HL-60/S4 treated with phorbol 12-myristate 13-acetate at 8.2 ng/mL for 4 days and 3 days (cell line): ENCODE data around the gene ELMO3.

ENCODE experiments used
- in situ Hi-C: fragments of 300-500 bp; cut with MboI; formaldehyde crosslinking; loops from 2 replicates; pipeline ENCODE4 v1.15.0; 2022; ENCODE audit warnings: low sequenced_read_pairs

Gene ELMO3

GRCh38 chr16:67212766-67213165 is 13.8 kb downstream of the ELMO3 start:
- in situ Hi-C loops: no loop called here

DNA sequence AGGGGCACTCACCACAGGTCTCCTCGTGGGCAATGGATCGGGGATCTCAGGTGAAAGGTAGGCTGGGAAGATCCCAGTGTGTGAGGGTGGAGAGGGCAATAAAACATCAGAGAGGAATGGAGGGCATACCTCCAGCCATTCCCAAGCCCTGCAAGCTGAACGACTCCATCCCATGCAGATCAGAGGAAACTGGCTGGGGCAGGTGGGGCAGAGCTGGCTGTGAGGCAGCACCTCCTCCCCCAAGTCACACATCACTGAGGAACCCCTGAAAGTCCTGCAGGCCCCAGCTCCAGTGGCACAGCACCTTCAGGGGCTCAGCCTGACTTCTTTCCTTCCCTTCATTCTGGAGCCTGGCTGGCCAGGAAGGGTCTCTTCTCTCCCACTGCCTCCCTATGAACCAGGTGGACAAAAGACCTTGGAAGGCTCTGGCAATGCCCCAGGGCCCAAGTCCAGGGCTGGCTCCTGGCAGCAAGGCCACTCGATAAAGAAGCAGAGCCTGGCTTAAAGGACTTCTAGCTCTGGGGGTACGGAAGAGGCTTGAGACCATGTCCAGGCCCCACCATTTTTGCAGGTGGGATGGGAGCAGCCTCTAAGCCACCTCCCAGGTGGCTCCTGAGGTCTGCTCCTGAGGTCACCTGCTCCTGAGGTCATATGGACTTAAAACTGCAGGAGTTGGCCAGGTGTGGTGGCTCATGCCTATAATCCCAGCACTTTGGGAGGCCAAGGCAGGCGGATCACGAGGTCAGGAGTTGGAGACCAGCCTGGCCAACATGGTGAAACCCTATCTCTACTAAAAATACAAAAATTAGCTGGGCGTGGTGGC is 14.5 kb downstream of the ELMO3 start:
- in situ Hi-C loops: no loop called here

- in situ Hi-C loops: no loop called here
Measured at GRCh38 chr16:67215706-67216105, 16.8 kb downstream of the ELMO3 start.

- in situ Hi-C loops: no loop called here
Measured at GRCh38 chr16:67216612-67217490, 17.9 kb downstream of the ELMO3 start.

- in situ Hi-C loops: no loop called here
Measured at GRCh38 chr16:67223992-67224391, 25.1 kb downstream of the ELMO3 start.

DNA sequence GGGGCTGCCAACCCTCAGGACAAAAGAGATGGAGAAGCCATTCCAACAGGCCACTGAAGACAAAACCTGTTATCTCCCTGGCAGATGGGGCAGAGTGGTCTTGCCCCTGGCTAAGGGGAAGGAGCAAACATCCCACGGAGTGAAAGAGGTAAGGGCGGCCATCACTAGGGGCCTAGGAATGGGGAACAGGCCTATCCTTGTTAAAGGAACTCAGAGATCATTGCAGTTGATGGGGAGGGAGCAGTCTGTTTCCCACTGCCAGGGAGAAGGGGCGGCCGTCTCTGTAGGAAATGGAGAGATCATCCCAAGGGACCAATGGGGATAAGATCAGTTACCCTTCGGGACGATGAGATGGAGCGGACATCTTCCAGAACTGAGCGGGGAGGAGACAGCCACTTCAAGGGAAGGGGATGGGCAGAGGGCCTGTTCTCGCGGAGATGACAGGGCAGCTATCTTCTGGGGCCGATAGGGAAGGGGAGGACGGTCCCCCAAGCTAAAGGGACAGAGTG is 27.4 kb downstream of the ELMO3 start:
- in situ Hi-C loops: no loop called here

- in situ Hi-C loops: no loop called here
Measured at GRCh38 chr16:67226804-67227566, 28.1 kb downstream of the ELMO3 start, which contains the start of gene TMEM208. TSS of gene TMEM208 (plus strand) at chr16:67227130. CDS start at chr16:67227219, 89 bp downstream.

- in situ Hi-C loops: no loop called here
Measured at GRCh38 chr16:67227567-67227921, 28.6 kb downstream of the ELMO3 start.

DNA sequence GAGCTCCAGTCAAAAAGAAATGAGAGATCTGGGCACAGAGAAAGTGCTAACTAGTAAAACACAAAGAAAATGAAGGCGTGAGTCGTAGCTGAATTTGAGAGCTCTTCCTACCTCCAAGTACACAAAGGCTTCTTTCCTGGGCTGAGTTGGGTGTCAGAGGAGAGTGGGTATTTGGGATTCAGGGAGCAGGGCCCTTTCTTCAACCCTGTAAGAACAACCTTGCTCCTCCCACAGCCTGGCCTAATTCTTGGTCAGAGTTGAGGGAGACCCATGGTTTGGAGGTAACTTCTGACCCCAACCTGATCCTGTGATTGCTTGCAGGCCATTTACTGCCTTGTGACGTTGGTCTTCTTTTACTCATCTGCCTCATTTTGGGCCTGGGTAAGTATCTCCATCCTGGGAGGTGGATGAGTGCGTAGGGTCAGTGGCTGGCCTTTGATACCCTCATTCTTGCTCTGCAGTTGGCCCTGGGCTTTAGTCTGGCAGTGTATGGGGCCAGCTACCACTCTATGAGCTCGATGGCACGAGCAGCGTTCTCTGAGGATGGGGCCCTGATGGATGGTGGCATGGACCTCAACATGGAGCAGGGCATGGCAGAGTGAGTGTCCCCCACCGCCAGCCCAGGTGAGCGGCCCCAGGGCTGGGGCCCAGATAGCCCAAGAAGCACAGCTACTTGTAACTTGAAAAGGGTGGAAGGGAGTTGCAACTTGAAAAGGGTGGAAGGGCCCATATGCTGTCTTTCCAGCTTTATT is 29.3 kb downstream of the ELMO3 start:
- in situ Hi-C loops: no loop called here

DNA sequence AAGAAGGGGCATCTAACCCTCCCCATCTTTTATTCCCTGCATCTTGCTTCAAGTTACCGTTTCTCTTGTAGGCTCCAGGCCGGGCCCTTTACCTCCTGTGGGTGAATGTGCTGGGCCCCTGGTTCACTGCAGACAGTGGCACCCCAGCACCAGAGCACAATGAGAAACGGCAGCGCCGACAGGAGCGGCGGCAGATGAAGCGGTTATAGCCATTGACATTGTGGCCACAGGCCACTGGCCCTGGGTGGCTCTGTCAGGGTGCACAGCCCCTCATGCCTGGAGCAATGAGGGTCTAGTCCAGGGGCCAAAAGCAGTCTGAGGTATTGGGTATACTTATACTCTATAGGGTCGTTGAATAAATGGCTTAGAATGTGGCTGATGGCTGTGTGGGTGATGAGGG is 30.0 kb downstream of the ELMO3 start:
- in situ Hi-C loops: no loop called here

GRCh38 chr16:67229906-67230808 is 31.2 kb downstream of the ELMO3 start:
- in situ Hi-C loops: no loop called here

DNA sequence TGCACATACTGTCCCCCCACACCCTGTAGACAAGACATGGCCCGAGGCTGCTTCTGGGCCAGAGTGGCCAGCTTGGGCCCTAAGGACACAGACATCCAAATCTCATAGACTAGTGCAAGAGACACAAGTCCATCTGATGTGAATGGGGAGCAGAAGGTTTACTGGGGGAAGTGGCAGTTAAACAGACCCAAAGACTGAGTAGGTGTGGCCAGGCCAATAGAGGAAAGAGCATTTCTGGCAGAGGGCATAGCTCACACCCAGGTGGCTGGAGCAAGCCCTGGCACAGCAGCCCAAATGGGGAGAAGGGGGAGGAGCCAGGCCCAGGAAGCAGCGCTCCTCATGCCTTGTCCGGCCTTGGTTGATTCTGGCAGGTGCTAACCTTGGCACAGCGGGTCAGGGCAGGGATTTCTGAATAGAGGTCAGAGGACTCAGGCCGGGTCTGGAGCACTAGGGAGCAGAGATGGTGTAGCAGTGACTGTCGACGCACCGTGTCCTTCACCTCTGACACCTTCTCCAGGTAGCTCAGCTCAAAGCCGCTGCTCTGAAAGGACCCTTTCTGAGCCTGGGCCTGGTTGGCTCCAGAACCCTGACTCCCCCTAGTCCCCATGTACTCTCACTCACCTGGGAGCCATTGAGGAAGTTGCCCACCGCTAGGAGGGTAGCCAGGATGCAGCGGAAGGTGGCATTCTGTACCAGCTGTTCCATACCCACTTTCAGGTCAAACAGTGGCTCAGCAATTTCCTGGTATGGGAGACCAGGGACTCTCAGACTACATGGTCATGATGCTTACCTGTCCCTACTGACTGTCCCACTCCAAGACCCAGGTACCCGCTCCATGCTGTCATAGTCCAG is 32.1 kb downstream of the ELMO3 start:
- in situ Hi-C loops: no loop called here

- in situ Hi-C loops: no loop called here
Measured at GRCh38 chr16:67233596-67233995, 34.7 kb downstream of the ELMO3 start.

GRCh38 chr16:67234180-67234597 is 35.3 kb downstream of the ELMO3 start:
- in situ Hi-C loops: no loop called here

DNA sequence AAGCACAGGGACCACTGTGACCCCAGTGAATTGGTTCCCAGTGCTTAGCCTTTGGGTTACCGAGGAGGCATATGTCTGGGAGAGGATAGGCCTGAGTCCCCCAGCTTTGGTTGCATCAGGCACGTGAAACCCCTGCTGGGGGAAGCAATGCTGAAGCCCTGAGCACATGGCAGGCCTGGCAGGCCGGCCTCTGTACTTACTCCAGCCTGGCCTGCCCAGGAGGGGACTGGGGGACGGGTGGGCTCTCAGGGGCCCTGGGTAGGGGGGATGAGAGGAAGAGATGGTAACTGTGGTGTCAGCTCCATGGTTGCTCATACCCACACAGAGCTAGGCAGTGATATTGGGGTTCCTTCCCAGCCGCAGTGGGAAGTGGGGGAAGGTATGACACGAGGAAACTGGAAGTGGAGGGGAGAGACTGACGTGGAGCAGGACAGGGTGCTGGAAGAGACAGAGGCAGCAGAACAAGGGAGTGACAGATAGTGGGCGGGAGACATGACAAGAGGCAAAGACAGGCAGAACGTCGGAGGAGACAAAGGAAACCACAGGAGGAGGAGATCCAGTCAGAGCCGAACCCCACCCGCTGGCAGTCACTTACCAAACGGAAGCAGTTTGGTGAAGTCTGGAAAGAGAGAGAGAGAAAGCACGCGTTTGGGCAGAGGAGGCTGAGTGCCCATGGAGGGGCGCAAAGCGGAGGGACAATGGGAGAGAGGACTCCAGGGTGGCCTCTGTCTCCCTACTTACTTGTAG is 37.1 kb downstream of the ELMO3 start:
- in situ Hi-C loops: no loop called here

DNA sequence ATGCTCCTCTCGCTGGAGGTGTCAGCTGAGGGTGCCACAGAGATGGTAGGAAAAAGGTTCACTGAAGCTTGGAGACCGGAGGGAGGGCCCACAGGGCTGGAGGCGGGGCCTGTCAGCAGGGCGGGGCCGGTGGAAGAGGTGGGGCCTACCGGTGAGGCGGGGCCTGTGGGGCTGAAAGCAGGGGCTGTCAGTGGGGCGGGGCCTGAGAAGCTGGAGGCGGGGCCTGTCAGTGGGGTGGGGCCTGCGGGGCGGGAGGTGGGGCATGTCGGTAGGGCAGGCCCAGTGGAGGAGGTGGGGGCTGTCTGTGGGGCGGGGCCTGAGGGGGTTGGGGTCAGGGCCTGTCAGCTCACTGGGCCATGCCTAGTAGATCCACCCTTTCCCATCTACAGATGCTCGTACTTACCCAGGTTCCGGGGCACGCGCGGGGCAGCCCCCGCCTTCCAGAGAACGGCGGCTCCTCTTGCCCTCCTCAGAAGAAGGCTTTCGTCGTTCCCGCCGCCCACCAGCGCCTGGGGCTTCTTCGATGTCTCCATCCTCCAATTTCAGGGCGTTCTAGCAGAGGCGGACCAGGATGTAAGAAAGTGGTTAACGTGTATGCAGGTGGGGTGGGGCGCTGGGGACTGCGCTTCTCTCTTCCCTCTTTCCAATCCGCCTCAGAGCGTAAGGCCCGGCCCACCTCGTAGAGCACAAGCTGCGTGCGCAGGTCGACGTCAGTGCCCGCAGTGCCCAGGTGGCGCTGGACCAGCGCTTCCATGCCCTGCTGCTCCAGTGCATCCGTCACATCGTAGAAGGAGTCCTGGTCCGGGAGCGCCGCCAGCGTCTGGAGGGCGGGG is 37.8 kb downstream of the ELMO3 start:
- in situ Hi-C loops: no loop called here
